CD4-positive, alpha-beta T cell treated with Interleukin-21 for 1 hour (primary cell): ENCODE measurements around the gene TIRAP.
"Not testable (repeated sequence)": the region's sequence is repeated elsewhere in the genome, so short reads cannot be mapped to it uniquely, and the experiment has no call there.

Source experiments
- DNase-seq: peaks from one replicate; pipeline ENCODE4 v3.0.0-alpha.2; 2020

Gene TIRAP

DNA sequence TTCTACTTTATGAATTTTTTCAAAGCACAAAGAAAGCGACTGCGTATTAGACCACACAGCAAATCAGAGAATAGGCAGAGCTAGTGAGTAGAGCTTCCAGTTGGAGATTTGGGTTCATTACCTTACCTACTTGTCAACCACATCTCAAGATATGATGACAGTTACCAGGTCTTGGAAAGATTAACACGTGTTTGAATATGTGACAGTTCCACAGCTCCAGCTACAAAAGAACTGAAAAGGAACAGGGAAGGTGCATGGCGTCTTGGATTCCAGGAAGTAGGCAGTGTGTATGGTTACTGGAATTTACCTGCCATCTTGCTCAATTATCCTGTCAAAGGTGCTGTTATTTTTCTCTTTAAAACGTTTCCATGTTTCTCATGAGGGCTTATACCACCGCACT is 5.3 kb downstream of the TIRAP start:
- DNase-seq = no peak

DNA sequence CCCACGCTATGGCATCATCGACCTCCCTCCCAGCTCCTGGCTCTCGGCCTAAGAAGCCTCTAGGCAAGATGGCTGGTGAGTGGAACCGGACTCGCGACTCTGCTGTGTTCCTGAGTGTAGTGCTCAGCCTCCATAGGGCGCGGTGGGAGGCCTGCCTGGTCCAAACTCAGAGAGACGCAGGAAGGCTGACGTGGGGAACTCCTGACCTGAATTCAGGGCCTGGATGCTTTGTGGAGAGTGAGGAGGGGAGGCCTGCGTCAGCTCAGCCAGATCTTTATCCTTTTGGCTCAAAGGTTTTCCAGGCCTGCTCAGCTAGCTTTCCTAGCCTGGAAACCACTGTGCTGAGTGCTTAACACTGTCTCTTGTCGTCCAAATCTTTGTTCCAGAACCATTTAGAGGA is 8.0 kb downstream of the TIRAP start:
- no peak for DNase-seq

DNA sequence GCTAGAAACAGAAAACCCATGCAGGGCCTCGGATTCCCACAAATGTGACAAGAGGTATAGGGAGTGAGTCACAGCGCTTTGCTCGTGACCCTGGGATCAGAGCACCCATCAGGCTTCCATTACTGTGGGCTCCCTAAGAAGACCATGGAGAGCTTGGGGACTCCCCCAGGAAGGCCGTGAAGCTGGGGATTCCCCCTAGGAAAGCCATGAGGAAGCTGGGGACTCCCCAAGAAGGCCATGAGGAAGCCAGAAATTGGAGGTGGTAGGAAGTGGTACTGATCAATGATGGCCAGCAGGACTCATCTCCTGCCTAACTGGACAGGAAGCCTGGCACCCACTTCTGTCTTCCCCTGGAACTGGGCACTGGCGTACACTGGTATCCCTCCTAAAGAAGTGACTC is 10.8 kb downstream of the TIRAP start:
- no peak for DNase-seq

DNA sequence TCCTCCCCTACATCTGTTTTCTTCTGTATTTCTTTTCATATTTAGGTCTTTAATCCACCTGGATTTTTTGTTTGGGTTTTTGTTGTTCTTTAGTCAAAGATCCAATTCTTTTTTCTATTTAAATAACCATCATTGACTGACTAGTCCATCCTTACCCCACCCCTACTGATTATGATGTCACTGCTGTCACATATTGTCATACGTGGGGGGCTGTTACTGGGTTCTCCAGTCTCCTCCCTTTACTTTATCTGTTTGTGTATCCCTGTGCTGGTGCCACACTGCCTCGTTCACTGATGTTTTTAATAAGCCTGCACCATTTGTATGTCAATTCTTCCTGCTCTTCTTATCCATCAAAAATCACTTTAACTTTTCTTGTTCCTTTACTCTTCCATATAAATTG is 14.1 kb downstream of the TIRAP start:
- DNase-seq = no peak

- peak; percentile 88 for DNase-seq
Measured at GRCh38 chr11:126303623-126304456, 20.9 kb downstream of the TIRAP start, which contains the start of gene DCPS. TSS of gene DCPS (plus strand) at chr11:126304060. CDS start at chr11:126304081, 21 bp downstream.

DNA sequence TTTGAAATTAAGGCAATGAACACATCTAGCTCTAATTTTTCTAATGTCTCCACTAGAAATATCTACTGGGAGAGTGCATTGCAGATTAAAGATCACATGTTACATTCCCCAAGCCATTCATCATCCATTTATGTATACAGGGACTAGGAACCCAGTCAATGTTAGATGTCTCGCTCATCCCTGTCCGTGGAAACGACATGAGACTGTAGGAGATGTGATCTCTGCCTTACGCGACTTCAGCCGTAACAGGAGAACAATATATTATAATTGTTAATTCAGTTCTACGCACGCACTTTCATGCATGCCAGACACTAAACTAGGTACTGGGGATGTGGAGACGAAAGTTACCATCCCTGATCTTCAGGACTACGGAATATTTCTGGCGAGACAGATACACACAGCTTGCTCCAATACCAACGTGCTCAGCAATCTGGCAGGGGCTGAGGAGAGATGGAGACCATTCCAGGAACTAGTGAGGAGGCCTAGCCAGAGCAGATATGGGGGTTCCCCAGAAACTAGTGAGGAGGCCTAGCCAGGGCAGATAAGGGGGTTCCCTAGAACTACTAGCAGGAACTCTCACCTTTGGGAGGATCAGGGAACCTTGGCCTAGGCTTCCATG is 21.7 kb downstream of the TIRAP start:
- DNase-seq = peak; percentile 32

DNA sequence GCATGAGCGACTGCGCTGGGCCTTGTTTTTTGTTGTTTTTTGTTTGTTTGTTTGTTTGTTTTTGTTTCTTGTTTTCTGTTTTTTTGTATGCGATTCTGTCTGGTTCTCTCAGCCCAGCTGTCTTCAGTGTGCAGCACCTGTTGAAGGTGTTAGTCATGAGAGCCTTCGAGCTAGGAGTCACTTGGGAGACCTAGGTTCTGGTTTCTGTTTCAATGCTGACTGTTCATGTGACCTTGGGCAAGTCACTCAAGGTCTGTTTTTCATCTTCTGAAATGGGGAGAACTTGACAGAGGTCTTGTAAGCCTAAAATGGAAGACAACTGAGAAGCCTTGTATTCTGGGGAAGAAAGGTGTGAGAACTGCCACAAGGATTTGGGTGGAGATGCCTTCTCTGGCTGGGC is 22.8 kb downstream of the TIRAP start:
- peak; percentile 32 for DNase-seq

GRCh38 chr11:126307706-126308105 is 24.8 kb downstream of the TIRAP start:
- DNase-seq = no peak

DNA sequence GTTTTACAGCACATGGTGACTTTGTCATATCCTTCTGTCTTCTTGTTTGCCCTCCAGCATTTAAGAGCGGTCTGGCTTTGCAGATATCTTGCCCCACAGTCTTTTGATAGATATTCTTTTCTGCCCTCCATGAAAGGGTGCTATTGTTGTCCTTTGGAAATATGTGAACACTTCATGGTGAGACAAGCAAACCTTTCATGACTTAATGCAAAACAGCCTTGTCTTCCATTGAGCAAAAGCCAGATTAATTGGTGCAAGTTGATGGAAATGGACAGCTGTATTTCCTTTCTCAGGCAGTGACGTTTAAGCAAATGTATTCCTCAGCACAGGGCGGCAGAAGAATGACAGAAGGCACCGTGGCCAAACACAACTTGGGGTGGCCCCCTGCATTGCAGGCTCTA is 25.4 kb downstream of the TIRAP start:
- no peak for DNase-seq

DNA sequence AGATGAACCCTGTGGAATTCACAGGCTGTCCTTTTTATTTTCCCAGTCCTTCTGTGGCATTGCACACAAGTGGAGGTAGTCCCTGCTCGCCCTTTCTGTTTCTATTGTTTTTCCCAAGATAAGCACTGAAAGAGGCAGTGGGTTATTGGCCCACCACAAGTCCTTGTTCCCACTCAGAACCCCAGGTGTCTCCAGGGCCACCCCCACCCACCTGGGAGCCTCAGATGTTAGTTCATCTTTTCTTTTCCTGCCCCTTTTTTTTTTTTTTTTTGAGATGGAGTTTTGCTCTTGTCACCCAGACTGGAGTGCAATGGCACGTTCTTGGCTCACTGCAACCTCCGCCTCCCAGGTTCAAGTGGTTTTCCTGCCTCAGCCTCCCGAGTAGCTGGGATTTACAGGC is 25.9 kb downstream of the TIRAP start:
- not testable (repeated sequence) for DNase-seq

DNA sequence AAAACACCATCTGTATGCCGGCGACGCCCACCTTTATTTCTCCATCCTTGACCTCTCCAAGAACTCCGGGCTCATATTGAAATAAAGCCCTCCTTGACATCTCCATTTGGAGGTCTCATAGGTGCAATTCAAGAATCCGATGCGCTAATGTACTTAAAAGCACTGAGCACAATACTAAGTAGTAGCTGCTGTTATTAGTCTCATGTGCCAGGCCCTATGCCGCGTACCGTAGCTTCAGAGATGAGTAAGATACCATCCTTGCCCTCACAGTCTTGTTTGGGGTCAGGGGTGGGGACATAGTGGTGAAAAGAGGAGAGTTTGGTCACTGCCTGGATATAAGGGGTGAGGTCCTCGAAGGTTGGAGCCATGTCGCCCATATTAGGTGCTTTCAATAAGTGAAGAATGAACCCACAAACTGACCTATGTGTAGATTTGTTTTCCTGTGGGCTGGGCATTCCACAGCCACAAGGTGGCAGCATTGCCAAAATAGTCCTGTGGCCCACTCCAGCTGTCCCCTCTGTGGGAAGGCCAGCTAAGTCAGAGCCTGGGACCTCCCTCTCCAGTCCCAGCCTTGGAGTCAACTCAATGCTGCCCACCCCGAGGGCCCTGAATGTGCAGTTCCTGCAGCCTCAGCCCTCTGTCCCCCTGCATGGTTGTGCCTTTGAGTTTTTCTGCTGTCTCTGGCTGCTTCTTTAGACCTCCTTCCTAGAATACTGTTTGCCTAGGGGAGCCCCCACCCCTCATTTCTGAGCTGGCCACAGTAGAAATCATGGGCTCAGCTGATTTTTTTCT is 27.5 kb downstream of the TIRAP start:
- DNase-seq = peak; percentile 65

GRCh38 chr11:126310992-126311310 is 28.1 kb downstream of the TIRAP start:
- DNase-seq = no peak

DNA sequence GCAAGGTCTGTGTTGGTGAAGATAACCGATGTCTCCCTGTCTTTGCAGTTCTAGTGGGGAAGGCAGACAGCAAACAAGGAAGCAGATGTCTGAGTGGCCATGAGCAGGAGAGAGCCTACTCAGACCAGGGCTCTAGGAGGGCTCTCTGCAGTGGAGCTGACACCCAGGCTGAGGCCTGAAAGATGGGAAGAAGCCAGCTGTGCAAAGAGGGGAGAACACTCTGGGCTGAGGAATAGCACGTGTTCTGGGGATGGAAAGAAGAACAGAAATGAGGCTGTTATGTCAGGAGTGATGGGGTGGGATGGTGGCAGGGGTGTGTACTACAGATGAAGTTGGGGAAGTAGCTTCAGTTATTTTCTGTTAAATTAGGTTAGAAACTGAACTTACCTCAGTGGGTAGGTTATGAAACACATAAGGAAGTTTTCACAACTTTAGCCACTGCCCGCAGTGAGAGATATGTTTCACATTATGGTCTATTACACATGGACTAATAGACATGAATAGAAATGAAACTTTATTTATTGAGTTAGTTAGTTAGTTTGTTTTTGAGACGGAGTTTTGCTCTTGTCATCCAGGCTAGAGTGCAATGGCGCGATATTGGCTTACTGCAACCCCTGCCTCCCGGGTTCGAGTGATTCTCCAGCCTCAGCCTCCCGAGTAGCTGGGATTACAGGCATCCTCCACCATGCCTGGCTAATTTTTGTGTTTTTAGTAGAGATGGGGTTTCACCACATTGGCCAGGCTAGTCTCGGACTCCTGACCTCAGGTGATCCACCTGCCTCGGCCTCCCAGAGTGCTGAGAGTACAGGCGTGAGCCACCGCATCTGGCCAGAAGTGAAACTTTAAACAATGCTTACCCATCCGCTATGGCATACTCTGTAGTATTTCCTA is 28.8 kb downstream of the TIRAP start:
- DNase-seq = no peak

- no peak for DNase-seq
Measured at GRCh38 chr11:126312961-126313360, 30.1 kb downstream of the TIRAP start.

- no peak for DNase-seq
Measured at GRCh38 chr11:126313826-126314225, 30.9 kb downstream of the TIRAP start.

- no peak for DNase-seq
Measured at GRCh38 chr11:126317432-126317755, 34.5 kb downstream of the TIRAP start.

DNA sequence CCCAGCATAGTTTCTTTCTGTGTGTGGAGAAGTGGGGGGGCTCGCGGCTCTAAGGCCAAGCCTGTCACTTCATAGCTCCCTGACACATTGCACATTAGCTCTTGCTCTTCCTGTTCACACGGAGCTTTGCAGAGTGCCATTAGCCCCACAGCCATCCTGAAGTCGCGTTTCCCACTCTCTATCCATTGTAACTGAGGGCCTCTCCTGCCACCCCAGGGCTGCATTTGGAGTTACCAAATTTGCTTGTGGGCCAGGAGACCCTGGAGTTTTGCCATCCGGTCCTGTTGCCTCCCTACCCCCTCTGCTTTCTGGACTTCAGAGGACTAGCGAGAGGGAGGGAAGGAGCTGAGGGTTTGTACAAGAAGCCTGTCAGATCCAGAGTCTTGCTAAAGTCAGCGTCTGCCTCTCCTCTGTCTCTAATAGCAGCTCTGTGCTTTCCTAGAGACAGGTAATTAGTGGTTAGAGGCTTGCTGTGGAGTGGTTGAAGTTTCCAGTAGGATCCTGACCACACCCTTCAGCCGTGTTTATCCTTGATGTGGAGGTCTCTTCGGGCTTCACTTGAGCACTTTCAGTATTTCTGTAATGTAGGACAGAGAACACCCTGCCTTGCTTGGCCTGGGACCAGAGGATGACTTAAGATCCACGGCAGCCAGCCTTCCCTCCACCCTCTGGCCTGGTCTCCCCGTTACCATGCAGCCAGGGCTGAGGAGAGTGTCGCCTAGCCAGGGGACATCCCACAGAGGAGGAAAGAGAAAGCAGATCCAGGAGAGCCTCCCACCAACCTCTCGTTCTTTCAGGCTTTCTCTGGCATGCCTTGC is 35.1 kb downstream of the TIRAP start:
- DNase-seq = no peak

DNA sequence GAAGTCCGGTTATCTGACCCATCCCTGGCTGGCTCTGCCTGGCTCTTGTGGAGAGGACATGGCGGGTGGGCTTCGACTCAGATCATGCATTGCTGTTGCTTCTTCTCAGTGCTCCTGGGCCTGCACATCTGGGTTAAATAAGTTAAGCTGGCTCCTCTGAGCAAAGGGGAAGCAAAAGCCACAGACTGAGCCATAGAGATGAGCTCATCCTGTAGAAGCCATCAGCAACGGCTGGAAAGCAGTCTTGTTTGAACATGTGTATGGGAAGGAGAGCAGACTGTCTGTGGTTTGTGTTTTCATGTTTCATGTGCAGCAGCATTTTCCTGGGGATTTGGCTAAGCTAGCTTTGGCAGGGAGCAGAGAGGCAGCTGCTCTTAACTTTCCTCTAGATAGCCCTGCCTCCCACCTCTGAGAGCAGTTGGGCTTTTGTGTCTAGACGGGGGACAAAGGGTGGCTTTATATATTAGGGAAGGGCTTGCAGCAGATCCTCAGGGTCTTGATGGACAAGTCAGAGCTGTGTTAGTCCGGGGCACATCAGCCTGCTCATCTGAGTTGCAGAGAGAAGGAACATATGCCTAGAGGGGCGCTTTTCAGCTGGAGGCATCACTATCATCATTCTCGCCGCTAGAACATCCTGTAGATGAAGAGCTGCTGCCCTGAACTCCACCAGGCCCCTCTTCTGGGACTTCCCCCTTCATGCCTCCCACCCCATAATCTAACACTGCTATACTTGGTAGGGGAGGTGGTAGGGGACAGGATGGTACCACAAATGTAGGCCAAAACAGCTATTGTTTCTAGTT is 35.9 kb downstream of the TIRAP start:
- DNase-seq = no peak

- no peak for DNase-seq
Measured at GRCh38 chr11:126319374-126319740, 36.5 kb downstream of the TIRAP start.

DNA sequence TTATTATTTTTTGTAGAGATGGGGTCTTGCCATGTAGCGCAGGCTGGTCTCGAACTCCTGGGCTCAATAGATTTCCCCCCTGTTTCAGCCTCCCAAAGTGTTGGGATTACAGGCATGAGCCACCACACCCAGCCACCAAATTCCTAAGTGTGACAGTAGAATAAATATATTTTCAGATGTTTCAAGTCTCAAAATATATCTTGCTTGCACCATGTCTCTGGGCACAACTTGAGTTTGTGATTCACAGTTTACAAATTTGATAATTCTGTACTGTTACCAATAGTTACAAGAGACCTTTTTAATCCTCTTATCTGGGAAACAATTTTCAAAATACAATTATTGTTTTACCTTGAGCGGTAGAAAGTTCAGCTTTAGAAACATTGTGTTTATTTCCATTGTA is 40.1 kb downstream of the TIRAP start:
- DNase-seq = no peak

GRCh38 chr11:126327281-126328000 is 44.5 kb downstream of the TIRAP start:
- DNase-seq = no peak
